HAP-1 (cell line): ENCODE results near the gene PHYH.
"Not testable (repeated sequence)": the region's sequence is repeated elsewhere in the genome, so short reads cannot be mapped to it uniquely, and the experiment has no call there.

Experiments used
- DNase-seq, 2 experiments: peaks; one replicate each; pipeline ENCODE4 v3.0.0-alpha.2; 2016 to 2020; ENCODE audit warnings: low spot score in 2 of 2
- H3K27me3 ChIP-seq: fragments of 250-450 bp; sonication (Bioruptor Pico); 2 replicates; pipeline ENCODE4 v1.5.1; 2020; ENCODE audit warnings: low read depth, mild to moderate bottlenecking, moderate library complexity
- H3K36me3 ChIP-seq: fragments of 250-450 bp; sonication (Bioruptor Pico); replicated peaks from 2 replicates; pipeline ENCODE4 v1.5.1; 2020; ENCODE audit warnings: mild to moderate bottlenecking
- H3K4me1 ChIP-seq: fragments of 250-450 bp; sonication (Bioruptor Pico); 2 replicates; pipeline ENCODE4 v1.5.1; 2020; ENCODE audit warnings: mild to moderate bottlenecking
- H3K4me3 ChIP-seq: fragments of 250-450 bp; sonication (Bioruptor Pico); 2 replicates; pipeline ENCODE4 v1.5.1; 2020; ENCODE audit warnings: mild to moderate bottlenecking, moderate library complexity
- H3K9me3 ChIP-seq: fragments of 250-450 bp; sonication (Bioruptor Pico); 2 replicates; pipeline ENCODE4 v1.5.1; 2020; ENCODE audit warnings: mild to moderate bottlenecking, moderate library complexity
- in situ Hi-C: fragments of 300-500 bp; cut with MboI; formaldehyde crosslinking; loops from 3 replicates; pipeline ENCODE4 v1.14.3; 2020; ENCODE audit warnings: low sequenced_read_pairs, inconsistent platforms, mixed read lengths

Gene PHYH

DNA sequence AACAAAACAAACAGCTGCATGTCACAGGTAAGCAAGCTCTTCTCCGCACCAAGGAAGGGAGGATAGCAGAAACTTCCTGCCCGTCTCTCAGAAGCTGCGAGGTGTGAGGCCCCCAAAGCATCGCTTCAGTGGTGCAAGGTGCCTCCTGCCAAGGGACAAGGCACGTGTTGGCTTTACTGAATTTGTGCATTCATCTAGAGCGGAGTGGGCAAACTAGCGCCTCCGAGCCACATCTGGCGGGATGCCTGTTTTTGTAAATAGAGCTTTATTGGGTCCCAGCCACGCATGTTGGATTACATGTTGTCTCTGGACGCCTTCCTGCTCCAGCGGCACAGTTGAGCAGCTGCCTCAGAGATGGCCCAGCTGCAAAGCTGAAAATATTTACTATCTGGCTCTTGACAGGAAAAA lies 27.7 kb downstream of the PHYH start:
- in situ Hi-C loops = no loop called here
- Histone ChIP-seq H3K36me3 (no peaks in the 10 kb centered on the region), H3K9me3 (no peaks in the 10 kb centered on the region), H3K27me3 (no peaks in the 10 kb centered on the region), H3K4me3 (no peak overlapping the region), H3K4me1 (no peaks in the 10 kb centered on the region)
- DNase-seq = no peak

DNA sequence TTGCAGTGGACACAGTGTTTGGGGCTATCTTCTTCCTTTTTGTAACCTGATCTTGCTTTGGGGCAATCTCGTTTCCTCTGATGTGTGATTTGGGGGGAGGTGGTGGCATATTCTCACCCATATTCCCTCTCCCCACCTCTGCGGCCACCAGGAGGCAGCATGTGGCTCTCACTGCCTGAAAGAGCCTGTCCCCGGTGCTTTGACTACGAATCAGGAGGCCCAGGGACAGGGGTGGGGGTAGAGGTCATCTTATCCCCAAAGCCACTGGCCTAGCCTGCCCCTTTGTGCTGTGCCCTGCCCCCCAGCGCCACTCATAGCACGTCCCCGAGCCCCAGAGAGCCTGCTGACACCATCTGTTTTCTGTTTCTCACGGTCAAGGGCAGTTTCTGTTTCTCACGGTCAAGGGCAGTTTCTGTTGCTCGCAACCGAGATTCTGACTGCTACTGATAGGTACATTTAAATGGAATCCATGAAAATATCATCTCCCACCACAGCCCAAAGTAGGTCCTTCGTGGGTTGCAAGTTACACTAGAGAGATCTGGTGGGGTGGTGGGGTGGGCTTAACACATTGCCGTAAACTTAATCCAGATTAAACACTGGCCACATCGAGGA lies 28.2 kb downstream of the PHYH start:
- in situ Hi-C loops = no loop called here
- DNase-seq = peak; percentile 36 to 76
- H3K9me3 ChIP-seq = no peaks in the 10 kb centered on the region
- H3K4me1 ChIP-seq = no peaks in the 10 kb centered on the region
- H3K27me3 ChIP-seq = no peaks in the 10 kb centered on the region
- no peaks in the 10 kb centered on the region for H3K36me3 ChIP-seq
- no peak overlapping the region for H3K4me3 ChIP-seq

DNA sequence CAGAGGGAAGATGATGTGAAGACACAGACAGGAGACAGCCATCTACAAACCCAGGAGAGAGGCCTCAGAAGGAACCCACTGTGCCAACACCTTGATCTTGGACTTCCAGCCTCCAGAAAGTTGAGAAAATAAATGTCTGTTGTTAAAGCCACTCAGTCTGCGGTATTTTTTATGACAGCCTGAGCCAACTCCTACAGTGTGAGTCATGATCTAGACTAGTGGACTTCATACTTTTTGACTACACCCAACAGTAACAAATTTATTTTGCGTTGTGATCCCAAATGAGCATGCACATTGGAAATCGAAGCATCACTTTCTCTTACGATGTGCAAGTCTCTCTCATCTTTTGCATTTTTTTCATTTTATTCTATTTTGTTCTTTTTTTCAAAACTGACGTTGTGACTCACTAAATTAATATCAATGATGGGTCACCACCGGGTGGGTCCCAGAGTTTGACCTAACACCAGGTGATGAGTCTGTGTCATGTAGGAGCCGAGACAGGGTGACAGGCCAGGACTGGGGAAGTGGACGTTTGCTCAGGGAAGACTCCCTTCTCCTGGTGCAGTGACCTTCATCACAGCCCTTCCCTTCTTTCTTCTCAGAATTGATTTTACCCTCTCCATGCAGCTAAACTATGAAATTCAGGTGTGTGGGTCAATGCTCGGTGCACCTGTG lies 28.9 kb downstream of the PHYH start:
- H3K27me3 ChIP-seq = no peaks in the 10 kb centered on the region
- no peaks in the 10 kb centered on the region for H3K9me3 ChIP-seq
- DNase-seq = no peak
- in situ Hi-C loops = no loop called here
- no peaks in the 10 kb centered on the region for H3K4me1 ChIP-seq
- no peaks in the 10 kb centered on the region for H3K36me3 ChIP-seq
- H3K4me3 ChIP-seq = no peak overlapping the region

DNA sequence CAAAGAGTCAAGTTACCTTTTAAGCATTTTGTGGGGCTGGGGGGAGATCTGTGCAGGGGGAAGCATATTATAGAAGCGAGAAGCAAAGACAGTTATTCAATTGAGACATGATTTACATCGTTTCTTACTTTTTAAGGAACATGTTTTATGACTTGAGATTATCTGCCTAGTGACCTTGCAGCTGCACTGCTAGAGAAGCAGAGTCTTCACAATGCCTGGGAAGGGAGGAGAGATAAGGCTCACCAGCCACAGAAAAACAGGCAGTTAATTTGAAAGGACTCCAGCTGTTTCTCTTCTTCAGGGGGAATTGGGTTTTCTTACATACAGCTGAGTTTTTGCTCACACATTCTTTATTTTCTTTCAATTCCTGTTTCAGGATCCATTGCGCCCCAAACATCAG lies 31.0 kb downstream of the PHYH start:
- no peaks in the 10 kb centered on the region for H3K36me3 ChIP-seq
- H3K4me3 ChIP-seq = no peak overlapping the region
- H3K9me3 ChIP-seq = no peaks in the 10 kb centered on the region
- in situ Hi-C loops = no loop called here
- H3K27me3 ChIP-seq = peaks cover under 1% of the 10 kb centered on the region; the same call in 1 of the 2 replicates
- no peak for DNase-seq
- H3K4me1 ChIP-seq = no peaks in the 10 kb centered on the region

DNA sequence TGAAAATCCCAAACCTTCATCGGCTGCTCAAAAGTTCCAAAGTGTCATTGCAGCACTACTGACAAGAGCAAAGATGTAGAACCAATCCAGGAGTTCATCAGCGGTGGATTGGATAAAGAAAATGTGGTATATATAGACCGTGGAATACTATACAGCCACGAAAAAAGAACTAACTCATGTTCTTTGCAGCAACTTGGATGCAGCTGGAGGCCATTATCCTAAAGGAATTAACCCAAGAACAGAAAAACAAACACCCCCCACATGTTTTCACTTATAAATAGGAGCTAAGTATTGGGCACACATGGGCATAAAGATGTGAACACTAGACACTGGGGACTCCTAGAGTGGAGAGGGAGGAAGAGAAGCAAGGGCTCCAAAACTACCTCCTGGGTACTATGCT lies 31.6 kb downstream of the PHYH start:
- in situ Hi-C loops = no loop called here
- H3K4me1 ChIP-seq = no peaks in the 10 kb centered on the region
- no peak for DNase-seq

DNA sequence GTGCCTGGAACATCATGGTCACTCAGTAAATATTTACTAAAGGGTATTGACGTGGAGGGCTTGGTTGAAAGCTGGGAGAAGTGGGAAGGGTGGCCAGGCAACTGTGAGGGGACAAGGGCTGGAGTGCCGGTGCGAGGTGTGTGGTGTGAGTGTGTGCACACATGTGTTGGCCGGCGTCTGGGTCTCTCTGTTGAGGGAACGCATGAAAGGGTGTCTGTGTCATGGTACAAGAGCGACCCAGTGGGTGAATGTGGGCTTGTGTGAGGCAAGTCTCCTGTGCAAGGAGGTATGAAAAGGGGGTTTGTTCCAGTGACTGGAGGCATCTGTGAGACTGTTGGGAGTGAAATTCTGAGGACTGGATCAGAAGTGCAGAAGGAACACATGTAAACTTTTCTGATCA lies 36.3 kb downstream of the PHYH start:
- Histone ChIP-seq H3K27me3 (peaks cover 4% of the 10 kb centered on the region; the same call in 1 of the 2 replicates), H3K36me3 (no peaks in the 10 kb centered on the region), H3K4me1 (no peaks in the 10 kb centered on the region), H3K9me3 (no peaks in the 10 kb centered on the region), H3K4me3 (no peak overlapping the region)
- in situ Hi-C loops = no loop called here
- DNase-seq = no peak

More for the DNA sequence above, 31.6 kb downstream of the PHYH start:
- H3K27me3 ChIP-seq = peaks cover 4% of the 10 kb centered on the region; the same call in 1 of the 2 replicates
- no peaks in the 10 kb centered on the region for H3K36me3 ChIP-seq
- H3K4me3 ChIP-seq = no peak overlapping the region
- no peaks in the 10 kb centered on the region for H3K9me3 ChIP-seq

DNA sequence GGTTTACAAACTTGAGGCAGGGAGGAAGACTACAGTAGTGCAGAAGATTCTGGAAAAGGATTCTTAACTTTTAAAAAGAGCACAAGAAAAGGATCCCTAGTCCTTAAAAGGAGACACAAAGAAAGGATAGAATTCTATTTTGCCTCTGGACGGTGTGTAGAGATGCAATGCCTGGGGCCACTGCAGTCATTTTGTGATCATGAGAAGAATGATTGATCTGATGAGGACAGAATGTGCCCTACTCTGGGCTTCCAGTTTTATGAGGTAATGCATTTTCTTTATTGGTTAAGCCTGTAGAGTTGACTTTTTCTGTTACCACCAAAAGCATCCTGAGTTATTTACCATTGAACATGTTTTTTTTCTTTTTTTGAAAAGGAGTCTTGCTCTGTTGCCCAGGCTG lies 37.4 kb downstream of the PHYH start:
- Histone ChIP-seq H3K4me3 (no peak overlapping the region), H3K4me1 (no peaks in the 10 kb centered on the region), H3K9me3 (no peaks in the 10 kb centered on the region), H3K36me3 (no peaks in the 10 kb centered on the region), H3K27me3 (peaks cover 4% of the 10 kb centered on the region; the same call in 1 of the 2 replicates)
- DNase-seq = no peak
- in situ Hi-C loops = no loop called here

DNA sequence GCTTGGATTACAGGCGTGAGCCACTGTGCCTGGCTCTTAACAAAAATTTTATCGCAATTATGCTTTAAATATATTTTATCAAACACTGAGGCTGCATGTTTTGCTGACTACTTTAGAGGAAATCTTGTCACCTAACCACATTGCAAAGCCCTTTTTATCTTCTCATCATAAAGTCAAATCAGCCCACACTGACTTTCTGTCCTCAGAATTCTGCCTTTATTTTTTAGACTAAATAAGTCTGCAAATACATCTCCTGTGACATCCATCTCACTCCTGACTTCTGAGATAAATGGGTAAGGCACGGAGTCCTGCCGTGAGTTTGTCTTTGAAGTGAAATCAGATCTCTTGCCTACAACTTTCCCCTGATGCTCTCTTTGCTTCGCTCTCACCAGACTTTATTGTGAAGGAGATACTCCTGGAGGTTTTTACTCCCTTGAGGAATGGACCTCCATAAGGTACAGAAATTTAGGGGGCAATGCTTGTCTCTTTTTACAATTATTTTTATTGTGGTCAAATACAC lies 42.2 kb downstream of the PHYH start:
- Histone ChIP-seq H3K36me3 (no peaks in the 10 kb centered on the region), H3K4me3 (no peak overlapping the region), H3K4me1 (no peaks in the 10 kb centered on the region), H3K27me3 (peaks cover 7% of the 10 kb centered on the region; the same call in 1 of the 2 replicates), H3K9me3 (no peaks in the 10 kb centered on the region)
- in situ Hi-C loops = no loop called here
- DNase-seq = no peak

DNA sequence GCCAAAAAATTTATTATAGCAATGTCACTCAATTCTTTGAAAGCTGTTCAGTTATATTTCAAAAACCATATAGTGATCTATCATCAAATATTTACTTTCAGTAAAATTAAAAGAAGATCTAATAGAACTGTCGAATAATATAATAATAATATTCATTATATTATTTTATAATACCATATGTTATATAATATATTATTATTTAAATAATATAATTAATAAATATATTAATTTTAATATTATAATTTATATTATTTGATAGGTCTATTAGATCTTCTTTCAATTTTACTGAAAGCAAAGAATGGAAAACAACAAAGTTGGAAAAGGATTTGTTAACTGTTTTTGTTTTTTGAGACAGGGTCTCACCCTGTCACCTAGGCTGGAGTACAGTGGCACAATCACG lies 43.2 kb downstream of the PHYH start:
- H3K4me3 ChIP-seq = no peak overlapping the region
- no peaks in the 10 kb centered on the region for H3K36me3 ChIP-seq
- peaks cover 7% of the 10 kb centered on the region; the same call in 1 of the 2 replicates for H3K27me3 ChIP-seq
- no peak for DNase-seq
- H3K4me1 ChIP-seq = no peaks in the 10 kb centered on the region
- in situ Hi-C loops = no loop called here
- no peaks in the 10 kb centered on the region for H3K9me3 ChIP-seq

DNA sequence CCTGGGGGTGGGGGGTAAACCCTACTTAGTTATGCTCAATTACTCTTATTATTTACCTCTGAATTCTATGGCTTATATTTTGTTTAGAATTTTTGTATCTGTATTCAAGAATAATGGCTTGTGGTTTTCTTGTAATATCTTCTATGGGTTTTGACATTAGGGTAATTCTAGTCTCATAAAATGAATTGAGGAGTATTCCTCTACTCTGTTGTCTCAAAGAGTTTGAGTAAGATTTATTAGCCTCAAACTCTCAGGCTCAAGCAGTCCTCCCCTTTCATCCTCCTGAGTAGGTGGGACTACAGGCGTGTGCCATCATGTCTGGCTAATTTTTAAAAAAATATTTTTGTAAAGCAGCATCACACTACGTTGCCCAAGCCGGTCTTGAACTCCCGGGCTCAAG lies 46.1 kb downstream of the PHYH start:
- no peak overlapping the region for H3K4me3 ChIP-seq
- H3K36me3 ChIP-seq = no peaks in the 10 kb centered on the region
- no peak for DNase-seq
- no peaks in the 10 kb centered on the region for H3K4me1 ChIP-seq
- no peaks in the 10 kb centered on the region for H3K9me3 ChIP-seq
- peaks cover 7% of the 10 kb centered on the region; the same call in 1 of the 2 replicates for H3K27me3 ChIP-seq
- in situ Hi-C loops = no loop called here

DNA sequence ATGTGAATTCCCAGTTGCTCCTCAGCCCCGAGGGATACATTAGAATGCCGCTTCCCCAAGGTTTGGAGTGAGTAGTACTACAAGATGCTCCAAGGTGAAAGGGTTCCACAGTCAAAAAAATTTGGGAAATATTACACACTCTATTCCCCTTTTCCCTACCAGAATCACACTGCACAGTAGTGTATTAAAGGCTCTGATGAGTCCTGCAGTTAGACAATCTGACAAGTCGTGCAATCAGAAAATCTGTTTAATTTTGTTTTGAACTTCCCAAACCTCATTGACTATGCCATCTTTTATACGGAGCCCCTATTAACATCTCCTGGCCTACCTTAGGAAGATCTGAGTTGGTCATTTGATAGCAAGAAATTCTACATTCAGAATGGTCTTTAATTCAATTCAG lies 52.1 kb downstream of the PHYH start:
- Histone ChIP-seq H3K36me3 (no peaks in the 10 kb centered on the region), H3K9me3 (no peaks in the 10 kb centered on the region), H3K4me3 (no peak overlapping the region), H3K4me1 (no peaks in the 10 kb centered on the region), H3K27me3 (no peaks in the 10 kb centered on the region)
- DNase-seq = no peak
- in situ Hi-C loops = no loop called here

DNA sequence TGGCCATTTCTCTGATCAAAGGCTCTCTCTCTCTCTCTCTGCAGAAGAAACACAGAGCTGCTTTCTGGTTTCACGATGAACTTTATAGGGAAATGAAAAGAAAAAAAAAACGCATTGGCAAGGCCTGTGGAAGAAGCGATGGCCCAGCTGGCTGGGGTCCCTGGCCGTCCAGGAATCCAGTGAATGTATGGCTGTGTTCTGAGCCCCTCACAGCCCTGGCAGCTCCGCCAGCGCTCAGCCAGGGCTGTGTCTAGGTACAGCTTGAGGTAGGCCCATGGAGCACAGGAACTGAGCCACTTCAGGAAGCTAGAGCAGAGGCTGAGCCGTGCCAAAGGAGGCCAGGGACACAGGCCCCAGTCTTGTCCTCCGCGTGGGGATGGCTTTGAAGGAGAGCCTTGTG lies 52.6 kb downstream of the PHYH start:
- H3K36me3 ChIP-seq = no peaks in the 10 kb centered on the region
- H3K9me3 ChIP-seq = no peaks in the 10 kb centered on the region
- in situ Hi-C loops = no loop called here
- H3K4me1 ChIP-seq = no peaks in the 10 kb centered on the region
- no peak overlapping the region for H3K4me3 ChIP-seq
- DNase-seq = no peak
- H3K27me3 ChIP-seq = no peaks in the 10 kb centered on the region

DNA sequence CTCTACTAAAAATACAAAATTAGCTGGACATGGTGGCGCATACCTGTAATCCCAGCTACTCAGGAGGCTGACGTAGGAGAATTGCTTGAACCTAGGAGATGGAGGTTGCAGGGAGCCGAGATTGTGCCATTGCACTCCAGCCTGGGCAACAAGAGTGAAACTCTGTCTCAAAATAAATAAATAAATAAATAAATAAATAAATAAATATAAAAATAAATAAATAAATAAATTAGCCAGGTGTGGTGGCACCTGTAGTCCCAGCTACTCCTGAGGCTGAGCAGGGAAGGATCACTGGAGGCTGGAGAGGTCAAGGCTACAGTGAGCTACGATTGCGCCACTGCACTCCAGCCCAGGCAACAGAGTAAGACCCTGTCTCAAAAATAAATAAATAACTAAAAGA lies 57.6 kb downstream of the PHYH start:
- H3K4me3 ChIP-seq, H3K9me3 ChIP-seq, in situ Hi-C loops, H3K36me3 ChIP-seq, H3K4me1 ChIP-seq, H3K27me3 ChIP-seq, DNase-seq: not testable (repeated sequence)

DNA sequence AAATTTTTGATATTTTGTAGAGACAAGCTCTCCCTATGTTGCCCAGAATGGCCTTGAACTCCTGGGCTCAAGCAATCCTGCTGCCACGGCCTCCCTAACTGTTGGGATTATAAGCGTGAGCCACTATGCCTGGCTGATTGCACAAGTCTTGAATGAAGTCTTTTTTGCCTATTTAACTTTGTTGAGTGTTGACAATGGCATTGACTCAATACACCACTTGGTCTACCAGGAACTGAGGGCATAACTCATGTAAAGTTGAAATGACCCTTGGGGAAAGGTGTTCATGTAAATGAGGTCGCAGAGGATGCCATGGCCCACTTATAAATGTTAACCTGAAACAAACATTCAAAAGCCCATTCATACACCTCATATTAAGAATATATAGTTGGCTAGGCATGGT lies 58.3 kb downstream of the PHYH start:
- in situ Hi-C loops = no loop called here
- Histone ChIP-seq H3K27me3 (no peaks in the 10 kb centered on the region), H3K4me1 (no peaks in the 10 kb centered on the region), H3K36me3 (no peaks in the 10 kb centered on the region), H3K4me3 (no peak overlapping the region), H3K9me3 (no peaks in the 10 kb centered on the region)
- DNase-seq = no peak
